ENCODE measurements around the gene UBE2V1. TPM values are rescaled to one million over a fixed set of nuclear protein-coding genes. Genes with fewer than 3 reads are reported as not detected.

Gene UBE2V1
- total and polyA plus RNA-seq, 2 of the 13 experiments (the other 11 are each of a cell fraction or from before 2014, with no cell fraction given), result 81.3 to 132 TPM

DNA sequence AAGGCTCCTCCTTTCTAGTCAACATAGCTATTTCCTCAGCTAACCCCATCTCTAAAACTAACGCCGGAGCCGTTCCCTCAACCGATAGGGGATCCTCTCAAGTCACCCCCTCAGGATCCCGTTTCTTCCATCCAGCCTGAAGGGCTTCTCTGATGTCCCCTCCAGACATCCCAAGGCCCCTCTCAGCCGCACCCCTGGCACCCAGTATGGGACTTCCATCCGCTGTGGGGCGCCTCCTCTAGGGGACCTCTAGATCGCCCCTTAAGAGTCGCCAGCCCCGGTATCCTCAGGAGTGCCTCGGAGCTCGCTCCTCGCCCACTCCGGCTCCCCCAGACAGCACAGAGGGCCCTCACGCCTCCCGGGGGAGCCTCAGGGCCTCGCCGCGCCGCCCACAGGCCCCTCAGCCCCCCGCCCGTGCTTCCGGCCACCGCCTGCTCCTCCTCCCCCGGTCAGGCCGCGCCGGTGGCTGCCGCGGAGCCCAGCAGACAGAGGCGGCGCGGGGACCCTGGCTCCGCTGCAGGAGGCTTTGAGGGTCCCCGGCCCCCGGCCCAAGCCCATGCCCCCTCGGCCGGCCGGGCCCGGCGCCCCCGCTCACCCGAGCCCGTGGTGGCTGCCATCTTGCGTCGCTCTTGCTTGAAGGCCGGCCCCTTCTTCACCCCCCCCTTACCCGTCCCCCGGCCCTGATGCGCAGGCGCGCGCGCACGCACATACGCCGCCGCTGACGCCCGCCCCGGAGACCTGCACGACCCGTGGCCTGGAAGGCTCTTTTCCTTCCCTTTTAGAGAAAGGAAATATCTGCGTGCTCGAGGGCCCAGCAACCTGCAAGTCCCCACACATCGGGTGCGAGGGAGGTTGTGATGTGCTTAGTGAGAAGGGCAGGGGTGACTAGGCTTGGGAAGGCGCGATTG lies at the start of gene UBE2V1 (continued):
- TF ChIP-seq, protein P1, sequence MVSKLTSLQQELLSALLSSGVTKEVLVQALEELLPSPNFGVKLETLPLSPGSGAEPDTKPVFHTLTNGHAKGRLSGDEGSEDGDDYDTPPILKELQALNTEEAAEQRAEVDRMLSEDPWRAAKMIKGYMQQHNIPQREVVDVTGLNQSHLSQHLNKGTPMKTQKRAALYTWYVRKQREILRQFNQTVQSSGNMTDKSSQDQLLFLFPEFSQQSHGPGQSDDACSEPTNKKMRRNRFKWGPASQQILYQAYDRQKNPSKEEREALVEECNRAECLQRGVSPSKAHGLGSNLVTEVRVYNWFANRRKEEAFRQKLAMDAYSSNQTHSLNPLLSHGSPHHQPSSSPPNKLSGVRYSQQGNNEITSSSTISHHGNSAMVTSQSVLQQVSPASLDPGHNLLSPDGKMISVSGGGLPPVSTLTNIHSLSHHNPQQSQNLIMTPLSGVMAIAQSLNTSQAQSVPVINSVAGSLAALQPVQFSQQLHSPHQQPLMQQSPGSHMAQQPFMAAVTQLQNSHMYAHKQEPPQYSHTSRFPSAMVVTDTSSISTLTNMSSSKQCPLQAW (CRISPR knock-in tag; IDR thresholded peaks at IDR 0.05), result peak; percentile 88
- TF ChIP-seq CC2D1A (CRISPR knock-in tag; IDR thresholded peaks at IDR 0.05) (peak; percentile 45; the same call in 1 of the 2 replicates), ZNF782 (CRISPR knock-in tag; IDR thresholded peaks at IDR 0.05; ENCODE audit: borderline replicate concordance) (peak; percentile 54), KDM5A (IDR thresholded peaks at IDR 0.05; ENCODE audit: borderline replicate concordance, low read length) (peak; percentile 92), ZNF570 (CRISPR knock-in tag; IDR thresholded peaks at IDR 0.05; ENCODE audit: borderline replicate concordance) (peak; percentile 79; the same call in 1 of the 2 replicates), U2AF2 (IDR thresholded peaks at IDR 0.05; ENCODE audit: low read depth, low read length) (no peak), HNRNPLL (IDR thresholded peaks at IDR 0.05; ENCODE audit: low read depth, low read length, poor library complexity, severe bottlenecking) (peak; percentile 87), ZNF564 (CRISPR knock-in tag; IDR thresholded peaks at IDR 0.05) (peak; percentile 87), TOE1 (CRISPR knock-in tag; IDR thresholded peaks at IDR 0.05) (no peak), ZNF772 (CRISPR knock-in tag; IDR thresholded peaks at IDR 0.05) (peak; percentile 82), MIER2 (CRISPR knock-in tag; IDR thresholded peaks at IDR 0.05) (0 out of 2 replicates have a peak, but pooled peaks have one; percentile 37), SOX13 (IDR thresholded peaks at IDR 0.05) (peak; percentile 45; the same call in 1 of the 2 replicates), SOX13 (CRISPR knock-in tag; conservative IDR thresholded peaks at IDR 0.05 in 1 of 2, IDR thresholded peaks at IDR 0.05 in 1 of 2) (0 out of 4 replicates have a peak, but pooled peaks of 1 of the 2 experiments have one; percentile 15), ZNF234 (CRISPR knock-in tag; conservative IDR thresholded peaks at IDR 0.05) (no peak), REL (CRISPR knock-in tag; conservative IDR thresholded peaks at IDR 0.05) (peak; percentile 79; the same call in 1 of the 2 replicates), ZBTB8A (CRISPR knock-in tag; IDR thresholded peaks at IDR 0.05; ENCODE audit: borderline replicate concordance, low read depth) (no peak), ZNF839 (CRISPR knock-in tag; IDR thresholded peaks at IDR 0.05; ENCODE audit: borderline replicate concordance) (peak; percentile 78; the same call in 1 of the 2 replicates), SRSF9 (IDR thresholded peaks at IDR 0.05; ENCODE audit: borderline replicate concordance, insufficient read depth, low read depth, low read length, poor library complexity, severe bottlenecking) (no peak)
- TF ChIP-seq, protein P2, sequence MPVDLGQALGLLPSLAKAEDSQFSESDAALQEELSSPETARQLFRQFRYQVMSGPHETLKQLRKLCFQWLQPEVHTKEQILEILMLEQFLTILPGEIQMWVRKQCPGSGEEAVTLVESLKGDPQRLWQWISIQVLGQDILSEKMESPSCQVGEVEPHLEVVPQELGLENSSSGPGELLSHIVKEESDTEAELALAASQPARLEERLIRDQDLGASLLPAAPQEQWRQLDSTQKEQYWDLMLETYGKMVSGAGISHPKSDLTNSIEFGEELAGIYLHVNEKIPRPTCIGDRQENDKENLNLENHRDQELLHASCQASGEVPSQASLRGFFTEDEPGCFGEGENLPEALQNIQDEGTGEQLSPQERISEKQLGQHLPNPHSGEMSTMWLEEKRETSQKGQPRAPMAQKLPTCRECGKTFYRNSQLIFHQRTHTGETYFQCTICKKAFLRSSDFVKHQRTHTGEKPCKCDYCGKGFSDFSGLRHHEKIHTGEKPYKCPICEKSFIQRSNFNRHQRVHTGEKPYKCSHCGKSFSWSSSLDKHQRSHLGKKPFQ (CRISPR knock-in tag; IDR thresholded peaks at IDR 0.05; ENCODE audit: insufficient replicate concordance), result no peak
- TF ChIP-seq, protein P3, sequence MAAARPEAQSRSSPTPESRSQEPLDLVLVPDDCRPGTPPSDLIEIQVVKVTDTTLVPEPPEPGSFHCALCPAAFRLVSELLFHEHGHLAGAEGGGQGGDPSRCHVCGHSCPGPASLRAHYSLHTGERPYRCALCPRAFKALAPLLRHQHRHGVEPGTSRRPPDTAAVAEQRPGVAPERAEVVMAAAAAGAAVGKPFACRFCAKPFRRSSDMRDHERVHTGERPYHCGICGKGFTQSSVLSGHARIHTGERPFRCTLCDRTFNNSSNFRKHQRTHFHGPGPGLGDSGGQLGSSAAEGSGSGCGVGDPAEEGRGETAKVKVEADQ (CRISPR knock-in tag; IDR thresholded peaks at IDR 0.05; ENCODE audit: borderline replicate concordance), result peak; percentile 99
- TF ChIP-seq, protein P4, sequence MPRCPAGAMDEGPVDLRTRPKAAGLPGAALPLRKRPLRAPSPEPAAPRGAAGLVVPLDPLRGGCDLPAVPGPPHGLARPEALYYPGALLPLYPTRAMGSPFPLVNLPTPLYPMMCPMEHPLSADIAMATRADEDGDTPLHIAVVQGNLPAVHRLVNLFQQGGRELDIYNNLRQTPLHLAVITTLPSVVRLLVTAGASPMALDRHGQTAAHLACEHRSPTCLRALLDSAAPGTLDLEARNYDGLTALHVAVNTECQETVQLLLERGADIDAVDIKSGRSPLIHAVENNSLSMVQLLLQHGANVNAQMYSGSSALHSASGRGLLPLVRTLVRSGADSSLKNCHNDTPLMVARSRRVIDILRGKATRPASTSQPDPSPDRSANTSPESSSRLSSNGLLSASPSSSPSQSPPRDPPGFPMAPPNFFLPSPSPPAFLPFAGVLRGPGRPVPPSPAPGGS (CRISPR knock-in tag; IDR thresholded peaks at IDR 0.05), result peak; percentile 96; the same call in 1 of the 2 replicates
- TF ChIP-seq, protein P5, sequence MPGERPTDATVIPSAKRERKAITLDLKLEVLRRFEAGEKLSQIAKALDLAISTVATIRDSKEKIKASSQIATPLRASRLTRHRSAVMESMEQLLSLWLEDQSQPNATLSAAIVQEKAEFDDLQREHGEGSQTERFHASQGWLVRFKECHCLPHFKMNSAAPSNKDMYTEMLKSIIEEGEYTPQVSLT (CRISPR knock-in tag; IDR thresholded peaks at IDR 0.05; ENCODE audit: borderline replicate concordance, low read depth), result no peak
